Smooth muscle cell (in vitro differentiated cells): ENCODE measurements around the gene GPR161. TPM values are rescaled to one million over a fixed set of nuclear protein-coding genes. Genes with fewer than 3 reads are reported as not detected.

Source experiments
- DNase-seq: peaks from one replicate; lab custom pipeline; 2025; ENCODE audit not compliant: unreplicated experiment; lab: John Stamatoyannopoulos, UW
- H2AFZ ChIP-seq: fragments of 200-600 bp; sonication (generic); 2 replicates; pipeline ENCODE4 v1.6.0; 2016; ENCODE audit warnings: antibody characterized with exemption, low read depth, mild to moderate bottlenecking
- H3F3A ChIP-seq: fragments of 200-600 bp; sonication (generic); 2 replicates; pipeline ENCODE4 v1.6.0; 2017; ENCODE audit warnings: antibody characterized with exemption, low read depth
- H3K27ac ChIP-seq: fragments of 200-600 bp; sonication (generic); 2 replicates; pipeline ENCODE4 v1.5.1; 2016; ENCODE audit warnings: low read depth, mild to moderate bottlenecking
- H3K27me3 ChIP-seq: fragments of 200-600 bp; sonication (generic); 2 replicates; pipeline ENCODE4 v1.6.1; 2016; ENCODE audit warnings: low read depth, mild to moderate bottlenecking
- H3K36me3 ChIP-seq: fragments of 200-600 bp; sonication (generic); 2 replicates; pipeline ENCODE4 v1.5.1; 2016; ENCODE audit warnings: low read depth
- H3K4me1 ChIP-seq: fragments of 200-600 bp; sonication (generic); 2 replicates; pipeline ENCODE4 v1.5.1; 2016; ENCODE audit warnings: low read depth
- H3K4me2 ChIP-seq: fragments of 200-600 bp; sonication (generic); 2 replicates; pipeline ENCODE4 v1.6.0; 2016; ENCODE audit warnings: mild to moderate bottlenecking
- H3K4me3 ChIP-seq: fragments of 200-600 bp; sonication (generic); 2 replicates; pipeline ENCODE4 v1.5.1; 2016; ENCODE audit warnings: mild to moderate bottlenecking
- H3K79me2 ChIP-seq: fragments of 200-600 bp; sonication (generic); 2 replicates; pipeline ENCODE4 v1.6.0; 2016; ENCODE audit warnings: low read depth, mild to moderate bottlenecking
- H3K9ac ChIP-seq: fragments of 200-600 bp; sonication (generic); 2 replicates; pipeline ENCODE4 v1.6.0; 2016; ENCODE audit warnings: low read depth
- H3K9me3 ChIP-seq: fragments of 200-600 bp; sonication (generic); replicated peaks from 2 replicates; pipeline ENCODE4 v1.5.1; 2016; ENCODE audit warnings: low read depth
- H4K20me1 ChIP-seq: fragments of 200-600 bp; sonication (generic); 2 replicates; pipeline ENCODE4 v1.6.0; 2016; ENCODE audit warnings: low read depth
- WGBS: methylation state at CpG from one replicate; pipeline ENCODE4 v1.1.7; 2016; ENCODE audit warnings: low lambda C conversion rate; 5-methylcytosine and 5-hydroxymethylcytosine counted together
- polyA plus RNA-seq: library from polyadenylated mRNA; unstranded; fragments of >200 nt; fragmentation: Nextera tagmentation; extraction: Ambion mirVana; gene quantifications from 2 replicates; pipeline ENCODE4 v1.2.1, GENCODE V29; 2016
- total RNA-seq: library from RNA; depleted of rRNA; stranded (reverse); fragments of >200 nt; gene quantifications from 2 replicates; pipeline ENCODE4 v1.2.3, GENCODE V29; 2014
- TF ChIP-seq, protein P1 (sequence below): fragments of 200-600 bp; sonication (generic); IDR thresholded peaks from 2 replicates; pipeline ENCODE4 v1.5.1; 2017; ENCODE audit warnings: borderline replicate concordance, mild to moderate bottlenecking, antibody characterized with exemption; ENCODE audit not compliant: insufficient read depth, poor library complexity, severe bottlenecking

GPR161 gene
- total and polyA plus RNA-seq, 2 experiments from 2014 or later = 9.7 to 25.4 TPM

DNA sequence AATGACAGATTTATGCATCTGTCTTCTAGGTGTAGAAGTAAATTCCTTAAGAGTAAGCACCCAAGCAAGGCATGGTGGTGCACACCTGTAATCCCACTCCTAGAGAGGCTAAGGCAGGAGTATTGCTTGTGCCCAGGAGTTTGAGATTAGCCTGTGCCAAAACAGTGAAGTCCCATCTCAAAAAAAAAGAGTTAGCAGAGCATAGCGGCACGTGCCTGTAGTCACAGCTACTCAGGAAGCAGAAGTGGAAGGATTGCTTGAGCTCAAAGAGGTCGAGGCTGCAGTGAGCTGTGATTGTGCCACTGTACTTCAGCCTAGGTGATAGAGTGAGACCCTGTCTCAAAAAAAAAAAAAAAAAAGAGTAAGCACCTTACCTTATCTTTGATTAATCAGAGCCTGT lies 26.9 kb upstream of the GPR161 start:
- no peak overlapping the region for H2AFZ ChIP-seq
- H3K9me3 ChIP-seq = no peaks in the 10 kb centered on the region
- H3K4me3 ChIP-seq = no peak overlapping the region
- H3K4me1 ChIP-seq = no peaks in the 10 kb centered on the region
- TF ChIP-seq, protein P1, sequence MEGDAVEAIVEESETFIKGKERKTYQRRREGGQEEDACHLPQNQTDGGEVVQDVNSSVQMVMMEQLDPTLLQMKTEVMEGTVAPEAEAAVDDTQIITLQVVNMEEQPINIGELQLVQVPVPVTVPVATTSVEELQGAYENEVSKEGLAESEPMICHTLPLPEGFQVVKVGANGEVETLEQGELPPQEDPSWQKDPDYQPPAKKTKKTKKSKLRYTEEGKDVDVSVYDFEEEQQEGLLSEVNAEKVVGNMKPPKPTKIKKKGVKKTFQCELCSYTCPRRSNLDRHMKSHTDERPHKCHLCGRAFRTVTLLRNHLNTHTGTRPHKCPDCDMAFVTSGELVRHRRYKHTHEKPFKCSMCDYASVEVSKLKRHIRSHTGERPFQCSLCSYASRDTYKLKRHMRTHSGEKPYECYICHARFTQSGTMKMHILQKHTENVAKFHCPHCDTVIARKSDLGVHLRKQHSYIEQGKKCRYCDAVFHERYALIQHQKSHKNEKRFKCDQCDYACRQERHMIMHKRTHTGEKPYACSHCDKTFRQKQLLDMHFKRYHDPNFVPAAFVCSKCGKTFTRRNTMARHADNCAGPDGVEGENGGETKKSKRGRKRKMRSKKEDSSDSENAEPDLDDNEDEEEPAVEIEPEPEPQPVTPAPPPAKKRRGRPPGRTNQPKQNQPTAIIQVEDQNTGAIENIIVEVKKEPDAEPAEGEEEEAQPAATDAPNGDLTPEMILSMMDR = no peak
- H3K36me3 ChIP-seq = no peaks in the 10 kb centered on the region
- H3K79me2 ChIP-seq = no peaks in the 10 kb centered on the region
- H3K27me3 ChIP-seq = no peaks in the 10 kb centered on the region
- no peaks in the 10 kb centered on the region for H3F3A ChIP-seq
- no peak for DNase-seq
- no peak overlapping the region for H3K4me2 ChIP-seq
- no peak overlapping the region for H3K27ac ChIP-seq
- no peak overlapping the region for H3K9ac ChIP-seq
- 78% methylated on average over 3 of the region's 3 CpGs for WGBS
- no peaks in the 10 kb centered on the region for H4K20me1 ChIP-seq

DNA sequence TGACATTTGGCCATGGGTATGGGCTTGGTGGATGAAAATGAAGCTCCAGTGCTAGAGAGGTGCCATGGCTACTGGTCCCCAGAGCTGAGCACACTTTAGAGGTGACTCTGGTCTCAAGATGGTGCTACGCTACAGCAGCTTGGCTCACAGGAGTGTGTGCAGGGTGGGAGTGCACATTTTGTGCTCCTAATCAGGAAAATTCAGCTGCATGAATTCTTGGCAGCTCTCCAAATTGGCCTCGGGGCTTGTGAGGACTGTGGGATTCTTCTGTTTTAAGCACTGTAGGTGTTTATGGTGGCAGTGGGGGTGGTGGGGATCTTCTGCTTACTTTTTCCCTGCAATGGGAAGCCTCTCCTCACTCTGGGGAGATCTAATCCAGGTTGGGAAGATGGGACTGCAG lies 24.7 kb upstream of the GPR161 start:
- TF ChIP-seq, protein P1 = no peak
- H3K27me3 ChIP-seq = no peaks in the 10 kb centered on the region
- H3K27ac ChIP-seq = no peak overlapping the region
- no peaks in the 10 kb centered on the region for H3F3A ChIP-seq
- no peak overlapping the region for H2AFZ ChIP-seq
- no peaks in the 10 kb centered on the region for H3K4me1 ChIP-seq
- no peaks in the 10 kb centered on the region for H3K36me3 ChIP-seq
- H3K4me2 ChIP-seq = no peak overlapping the region
- no peaks in the 10 kb centered on the region for H4K20me1 ChIP-seq
- DNase-seq = no peak
- no peaks in the 10 kb centered on the region for H3K79me2 ChIP-seq
- 86% methylated on average over 2 of the region's 2 CpGs for WGBS
- no peak overlapping the region for H3K9ac ChIP-seq
- H3K9me3 ChIP-seq = no peaks in the 10 kb centered on the region
- H3K4me3 ChIP-seq = no peak overlapping the region

DNA sequence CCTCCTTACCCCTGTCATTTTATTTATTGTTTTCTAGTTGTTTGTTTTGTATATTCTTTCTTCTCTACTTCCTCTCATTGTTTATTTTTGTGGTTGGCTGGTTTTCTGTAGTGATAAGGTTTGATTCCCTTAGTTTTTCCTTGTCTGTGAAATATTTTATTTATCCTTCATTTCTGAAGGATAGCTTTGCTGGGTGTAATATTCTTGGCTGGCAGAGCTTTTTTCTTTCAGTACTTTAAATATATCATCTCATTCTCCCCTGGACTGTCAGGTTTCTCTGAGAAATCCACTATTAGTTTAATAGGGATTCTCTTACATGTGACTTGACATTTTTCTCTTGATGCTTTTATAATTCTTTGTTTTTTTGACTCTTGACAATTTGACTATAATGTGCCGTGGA lies 23.2 kb upstream of the GPR161 start:
- Histone ChIP-seq H4K20me1 (no peaks in the 10 kb centered on the region), H3K79me2 (no peaks in the 10 kb centered on the region), H3K36me3 (no peaks in the 10 kb centered on the region), H3K27ac (no peak overlapping the region), H3F3A (no peaks in the 10 kb centered on the region), H3K9ac (no peak overlapping the region), H3K4me1 (no peaks in the 10 kb centered on the region), H2AFZ (no peak overlapping the region), H3K4me2 (no peak overlapping the region), H3K27me3 (no peaks in the 10 kb centered on the region), H3K9me3 (no peaks in the 10 kb centered on the region), H3K4me3 (no peak overlapping the region)
- DNase-seq = no peak
- TF ChIP-seq, protein P1 = no peak
- WGBS = 89% methylated on average over 1 of the region's 1 CpG

DNA sequence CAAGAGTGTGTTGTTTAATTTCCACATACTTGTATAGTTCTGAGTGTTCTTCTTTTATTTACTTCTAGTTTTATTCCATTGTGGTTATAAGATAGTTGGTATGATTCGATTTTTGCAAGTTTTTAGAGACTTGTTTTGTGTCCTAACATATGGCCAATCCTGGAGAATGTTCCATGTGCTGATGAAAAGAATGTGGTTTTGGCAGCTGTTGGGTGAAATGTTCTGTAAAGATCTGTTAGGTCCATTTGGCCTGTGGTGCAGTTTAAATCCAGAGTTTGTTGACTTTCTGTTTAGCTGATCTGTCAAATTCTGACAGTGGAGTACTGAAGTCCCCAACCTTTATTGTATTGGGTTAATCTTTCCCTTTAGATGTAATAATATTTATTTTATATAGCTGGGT lies 22.5 kb upstream of the GPR161 start:
- H3K4me2 ChIP-seq = no peak overlapping the region
- H3K27ac ChIP-seq = no peak overlapping the region
- H3K79me2 ChIP-seq = no peaks in the 10 kb centered on the region
- TF ChIP-seq, protein P1 = no peak
- H4K20me1 ChIP-seq = no peaks in the 10 kb centered on the region
- no peaks in the 10 kb centered on the region for H3K9me3 ChIP-seq
- H3K27me3 ChIP-seq = no peaks in the 10 kb centered on the region
- H2AFZ ChIP-seq = no peak overlapping the region
- no peak overlapping the region for H3K9ac ChIP-seq
- no peak overlapping the region for H3K4me3 ChIP-seq
- WGBS = 52% methylated on average over 1 of the region's 1 CpG
- H3K36me3 ChIP-seq = no peaks in the 10 kb centered on the region
- no peaks in the 10 kb centered on the region for H3K4me1 ChIP-seq
- H3F3A ChIP-seq = no peaks in the 10 kb centered on the region
- DNase-seq = no peak
